ENCODE results near the gene INTS6L.
"Not testable (repeated sequence)": the region's sequence is repeated elsewhere in the genome, so short reads cannot be mapped to it uniquely, and the experiment has no call there.

Gene INTS6L

GRCh38 chrX:135528254-135528653 lies 7.8 kb downstream of the INTS6L start:
- no peak for DNase-seq (ENCODE audit: low read depth)

GRCh38 chrX:135528756-135529155 lies 8.3 kb downstream of the INTS6L start:
- no peak for DNase-seq (ENCODE audit: low read depth)

- no peak for DNase-seq (ENCODE audit: low read depth)
Observed at GRCh38 chrX:135530097-135530496, 9.6 kb downstream of the INTS6L start.

DNA sequence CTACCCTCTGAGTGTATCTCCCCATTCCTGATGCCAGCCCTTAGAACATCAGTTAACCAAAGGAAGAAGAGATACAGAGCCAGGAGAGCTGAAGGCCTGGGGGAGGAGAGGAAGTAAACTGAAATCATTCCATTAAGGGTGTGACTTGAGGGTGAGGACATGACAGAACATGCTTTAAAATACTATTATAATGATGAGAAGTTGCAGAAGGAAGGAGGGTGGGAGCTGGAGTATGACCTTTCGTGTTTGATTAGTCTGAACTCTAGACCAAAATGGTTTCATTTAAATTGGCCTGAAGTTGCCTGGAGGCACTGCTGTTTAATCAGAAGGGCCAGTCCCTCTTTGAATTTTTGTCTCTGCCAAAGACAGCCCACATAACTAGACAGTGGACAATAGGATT lies 11.4 kb downstream of the INTS6L start:
- DNase-seq (ENCODE audit: low read depth): no peak

GRCh38 chrX:135535077-135535940 lies 14.8 kb downstream of the INTS6L start:
- no peak for DNase-seq (ENCODE audit: low read depth)

- no peak for DNase-seq (ENCODE audit: low read depth)
Observed at GRCh38 chrX:135536877-135537276, 16.4 kb downstream of the INTS6L start.

DNA sequence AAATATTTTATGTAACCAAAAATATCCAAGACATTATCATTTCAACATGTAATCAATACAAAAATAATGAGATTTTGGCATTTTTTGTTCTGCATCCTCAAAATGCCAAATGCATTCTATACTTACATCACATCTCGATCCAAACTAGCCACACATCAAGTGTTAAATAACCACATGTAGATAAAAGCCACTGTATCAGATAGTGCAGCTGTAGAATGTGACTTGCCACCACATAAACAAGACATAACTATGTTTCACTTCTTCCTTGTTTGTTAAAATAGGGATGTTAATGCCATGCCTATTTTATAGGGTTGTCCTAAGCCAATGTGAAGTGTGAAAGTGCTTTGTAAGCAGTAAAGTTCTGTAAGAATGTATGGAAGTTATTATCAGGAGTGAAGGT lies 20.9 kb downstream of the INTS6L start:
- DNase-seq (ENCODE audit: low read depth): no peak

DNA sequence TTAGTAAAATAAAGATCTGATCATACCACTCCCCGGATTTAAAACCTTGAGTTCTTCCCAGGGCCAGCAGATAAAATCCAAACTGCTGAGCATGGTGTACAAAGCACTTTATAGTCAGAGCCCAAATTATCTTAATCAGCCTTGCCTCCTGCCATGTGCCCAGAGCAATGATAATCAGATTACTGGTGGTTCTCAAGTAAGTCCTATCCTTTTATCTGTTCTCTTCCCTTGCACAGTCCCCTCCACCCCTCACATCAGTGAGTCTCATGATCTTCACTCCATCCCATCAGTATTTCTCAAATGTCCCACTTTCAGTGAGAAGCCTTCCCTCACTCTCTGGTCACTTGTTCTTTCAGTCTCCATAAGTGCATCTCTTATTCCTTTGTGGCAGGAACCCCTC lies 22.7 kb downstream of the INTS6L start:
- DNase-seq (ENCODE audit: low read depth): no peak

- no peak for DNase-seq (ENCODE audit: low read depth)
Observed at GRCh38 chrX:135543924-135544323, 23.5 kb downstream of the INTS6L start.

- DNase-seq (ENCODE audit: low read depth): no peak
Observed at GRCh38 chrX:135544338-135544948, 24.0 kb downstream of the INTS6L start.

- no peak for DNase-seq (ENCODE audit: low read depth)
Observed at GRCh38 chrX:135547767-135548166, 27.3 kb downstream of the INTS6L start.

- no peak for DNase-seq (ENCODE audit: low read depth)
Observed at GRCh38 chrX:135549519-135549918, 29.1 kb downstream of the INTS6L start.

DNA sequence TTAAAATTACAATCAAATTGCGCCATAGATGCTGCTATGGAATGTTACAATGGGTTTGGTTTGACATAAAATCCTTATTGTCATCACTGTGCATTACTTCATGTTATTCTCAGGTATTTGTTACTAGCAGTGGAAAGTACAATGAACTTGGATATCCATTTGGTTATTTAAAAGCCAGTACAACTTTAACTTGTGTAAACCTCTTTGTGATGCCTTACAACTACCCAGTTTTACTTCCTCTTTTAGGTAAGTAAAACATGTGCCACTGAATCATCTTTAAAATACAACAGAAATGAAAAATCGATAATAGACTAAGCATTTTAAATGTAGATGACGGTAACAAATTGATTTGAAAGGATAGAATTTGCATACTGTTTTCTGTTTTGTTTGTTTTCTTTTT lies 35.6 kb downstream of the INTS6L start:
- DNase-seq (ENCODE audit: low read depth): no peak

- no peak for DNase-seq (ENCODE audit: low read depth)
Observed at GRCh38 chrX:135557344-135557743, 36.9 kb downstream of the INTS6L start.

DNA sequence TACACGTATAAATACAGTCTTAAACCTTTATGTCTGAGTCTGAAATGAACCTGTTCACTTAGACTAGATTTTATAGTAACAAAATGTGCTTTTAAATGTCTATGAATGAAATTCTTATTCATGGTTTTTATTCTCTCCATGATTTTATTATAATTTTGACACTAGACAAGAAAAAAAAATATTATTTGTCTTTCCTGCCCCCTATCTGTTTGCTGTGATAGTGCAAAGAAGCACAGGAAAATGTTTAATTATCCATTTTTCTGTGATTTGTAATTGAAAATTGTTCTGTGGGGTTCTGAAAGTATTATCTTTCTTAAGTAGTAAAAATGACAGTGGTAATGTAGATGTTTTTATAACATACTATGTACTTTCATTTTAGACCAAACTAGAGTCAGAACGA lies 52.0 kb downstream of the INTS6L start:
- no peak for DNase-seq (ENCODE audit: low read depth)

DNA sequence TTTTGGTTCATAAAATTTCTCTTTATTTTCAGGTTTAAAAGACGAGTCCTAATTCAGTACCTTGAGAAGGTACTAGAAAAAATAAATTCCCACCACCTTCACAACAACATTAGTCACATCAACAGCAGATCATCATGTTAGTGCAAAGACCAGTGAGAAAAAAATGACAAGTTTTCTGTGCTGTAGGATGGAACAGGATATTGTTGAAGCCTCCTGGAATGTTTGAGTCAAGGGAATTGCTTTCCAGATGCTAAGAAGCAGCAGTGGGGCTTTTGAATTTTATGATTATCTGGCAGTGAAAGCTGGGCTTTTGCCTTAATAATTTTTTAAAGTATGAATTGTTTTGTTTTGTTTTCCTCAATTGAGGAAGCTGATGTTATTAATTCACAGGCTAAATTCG lies 61.0 kb downstream of the INTS6L start:
- DNase-seq (ENCODE audit: low read depth): no peak

DNA sequence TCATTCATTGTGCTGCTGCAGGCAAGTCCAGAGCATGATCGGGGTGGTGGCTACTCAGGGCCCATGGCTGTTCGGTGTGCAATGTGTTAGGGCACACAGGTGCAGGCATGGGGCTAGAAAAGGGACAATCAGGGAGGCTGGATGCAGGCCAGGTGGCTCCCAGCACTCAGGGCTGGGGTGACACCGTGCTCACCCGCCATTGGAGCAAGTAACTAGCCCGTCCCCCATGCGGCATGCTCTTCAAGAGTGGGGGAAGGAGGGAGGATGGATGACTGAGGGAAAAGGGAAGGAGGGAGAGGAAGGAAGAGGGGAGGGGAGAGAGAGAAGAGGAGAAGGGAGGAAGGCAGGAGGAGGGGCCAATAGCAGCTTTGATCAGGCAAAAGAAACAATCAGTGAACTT lies 64.7 kb downstream of the INTS6L start:
- DNase-seq (ENCODE audit: low read depth): no peak

GRCh38 chrX:135591871-135592270 lies 71.4 kb downstream of the INTS6L start:
- no peak for DNase-seq (ENCODE audit: low read depth)

GRCh38 chrX:135594049-135594448 lies 73.6 kb downstream of the INTS6L start:
- not testable (repeated sequence) for DNase-seq (ENCODE audit: low read depth)

DNA sequence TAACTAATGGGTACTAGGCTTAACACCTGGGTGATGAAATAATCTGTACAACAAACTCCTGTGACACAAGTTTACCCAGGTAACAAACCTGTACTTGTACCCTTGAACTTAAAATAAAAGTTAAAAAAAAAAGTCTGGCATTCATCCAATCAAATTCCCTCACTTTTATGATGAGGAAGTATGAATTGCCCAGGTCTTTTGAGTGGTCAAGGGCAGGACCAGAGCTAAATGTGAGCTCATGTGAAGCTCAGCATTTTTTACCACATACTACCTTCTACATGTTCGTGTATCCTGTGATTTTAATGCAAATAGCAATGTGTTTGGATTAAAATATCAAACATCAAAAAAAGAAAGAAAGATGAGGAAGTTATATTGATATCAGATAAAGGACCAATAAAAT lies 74.0 kb downstream of the INTS6L start:
- DNase-seq (ENCODE audit: low read depth): not testable (repeated sequence)

- no peak for DNase-seq (ENCODE audit: low read depth)
Observed at GRCh38 chrX:135595543-135595942, 75.1 kb downstream of the INTS6L start.

GRCh38 chrX:135596495-135596894 lies 76.0 kb downstream of the INTS6L start:
- no peak for DNase-seq (ENCODE audit: low read depth)

DNA sequence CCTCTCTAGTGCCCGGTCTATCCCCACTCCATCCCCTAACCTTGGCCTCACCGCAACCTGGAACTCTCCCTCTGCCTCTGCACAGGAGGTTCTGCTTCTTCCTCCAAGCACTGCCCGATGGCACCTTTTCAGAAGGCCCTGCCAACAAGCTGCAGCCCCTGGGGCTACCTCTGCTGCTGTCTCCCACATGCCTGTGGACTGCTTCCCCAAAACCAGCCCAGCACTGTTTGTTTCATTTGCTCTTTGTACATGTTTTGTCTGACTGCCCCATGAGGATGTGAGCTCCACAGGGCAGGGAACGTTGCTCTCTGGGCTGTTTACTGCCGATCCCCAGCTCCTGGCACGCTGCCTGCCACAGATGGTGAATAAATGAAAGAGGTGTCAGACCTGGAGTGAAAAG lies 85.4 kb downstream of the INTS6L start:
- DNase-seq (ENCODE audit: low read depth): no peak
